ENCODE results near the gene RHBDL2.
"Not testable (repeated sequence)": the region's sequence is repeated elsewhere in the genome, so short reads cannot be mapped to it uniquely, and the experiment has no call there.

The RHBDL2 gene, protein sequence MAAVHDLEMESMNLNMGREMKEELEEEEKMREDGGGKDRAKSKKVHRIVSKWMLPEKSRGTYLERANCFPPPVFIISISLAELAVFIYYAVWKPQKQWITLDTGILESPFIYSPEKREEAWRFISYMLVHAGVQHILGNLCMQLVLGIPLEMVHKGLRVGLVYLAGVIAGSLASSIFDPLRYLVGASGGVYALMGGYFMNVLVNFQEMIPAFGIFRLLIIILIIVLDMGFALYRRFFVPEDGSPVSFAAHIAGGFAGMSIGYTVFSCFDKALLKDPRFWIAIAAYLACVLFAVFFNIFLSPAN

GRCh38 chr1:38941527-38942019 lies at the start of gene RHBDL2:
TSS of gene RHBDL2 (minus strand) at chr1:38941830. CDS start at chr1:38919212, 22,618 bp downstream.
- no peak for DNase-seq

GRCh38 chr1:38990738-38991637 lies 49.4 kb upstream of the RHBDL2 start, which contains the start of gene AKIRIN1:
TSS of gene AKIRIN1 (plus strand) at chr1:38991276. CDS start at chr1:38991381, 105 bp downstream.
- DNase-seq, result peak; percentile 94

DNA sequence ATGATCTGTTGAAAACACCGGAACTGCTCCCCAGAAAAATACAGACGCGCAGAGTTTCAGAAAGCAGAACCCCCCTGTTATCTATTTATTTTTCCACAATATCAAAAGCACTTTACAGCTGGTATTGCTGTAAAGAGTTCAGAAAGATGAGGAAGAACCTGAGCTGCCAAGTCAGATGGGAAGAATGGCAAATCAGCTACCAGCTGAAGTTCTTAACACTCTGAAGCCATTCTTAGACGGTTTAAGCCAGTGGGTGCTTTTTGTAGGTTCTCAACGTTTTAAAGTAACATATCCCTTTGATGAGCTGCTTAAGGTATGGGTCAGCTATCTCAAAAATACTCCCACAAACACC lies 48.7 kb upstream of the RHBDL2 start:
- no peak for DNase-seq

GRCh38 chr1:38989979-38990378 lies 48.3 kb upstream of the RHBDL2 start:
- no peak for DNase-seq

- DNase-seq, result not testable (repeated sequence)
Observed at GRCh38 chr1:38979380-38979779, 37.8 kb upstream of the RHBDL2 start.

GRCh38 chr1:38978245-38978542 lies 36.6 kb upstream of the RHBDL2 start:
- DNase-seq, result not testable (repeated sequence)

GRCh38 chr1:38977399-38978244 lies 36.0 kb upstream of the RHBDL2 start:
- peak; percentile 56 for DNase-seq

GRCh38 chr1:38973659-38974437 lies 32.2 kb upstream of the RHBDL2 start:
- no peak for DNase-seq

DNA sequence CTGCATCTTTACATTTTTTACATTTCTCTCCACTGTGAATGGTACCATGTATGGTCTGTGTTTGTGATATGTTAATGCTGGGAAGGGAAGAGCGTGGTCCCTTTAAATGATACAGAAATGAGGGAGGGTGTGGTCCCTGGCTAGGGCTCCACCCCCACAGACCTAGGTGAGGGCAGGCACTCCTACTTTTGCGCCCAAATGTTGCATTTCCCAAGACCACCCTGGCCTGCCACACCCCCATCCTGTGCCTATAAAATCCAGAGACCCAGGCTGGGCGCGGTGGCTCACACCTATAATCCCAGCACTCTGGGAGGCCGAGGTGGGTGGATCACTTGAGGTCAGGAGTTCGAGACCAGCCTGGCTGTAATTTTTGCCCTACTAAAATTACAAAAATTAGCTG lies 31.5 kb upstream of the RHBDL2 start:
- DNase-seq, result not testable (repeated sequence)

DNA sequence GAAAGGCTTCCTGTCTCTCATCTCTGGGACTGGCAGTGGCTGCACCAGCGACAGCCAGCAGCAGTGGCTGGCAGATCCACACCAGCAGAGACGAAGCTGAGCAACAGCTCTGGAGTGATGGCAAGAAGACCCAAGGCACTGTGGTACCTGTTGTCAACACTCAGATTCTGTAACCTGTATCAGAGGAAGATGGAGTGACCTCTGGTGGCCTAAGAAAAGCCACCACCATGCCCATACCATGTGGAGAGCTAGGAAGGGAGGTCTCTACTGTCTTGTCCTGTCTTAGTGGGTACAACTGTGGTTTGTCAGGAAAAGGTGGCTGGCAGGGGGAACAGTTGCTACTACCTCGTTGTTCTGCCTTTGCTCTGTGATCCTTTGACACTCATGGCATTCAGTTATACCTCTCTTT lies 22.5 kb upstream of the RHBDL2 start:
- no peak for DNase-seq

GRCh38 chr1:38962560-38962959 lies 20.9 kb upstream of the RHBDL2 start:
- DNase-seq, result no peak

- DNase-seq, result no peak
Observed at GRCh38 chr1:38962113-38962512, 20.5 kb upstream of the RHBDL2 start.

- DNase-seq, result no peak
Observed at GRCh38 chr1:38958967-38959366, 17.3 kb upstream of the RHBDL2 start.

DNA sequence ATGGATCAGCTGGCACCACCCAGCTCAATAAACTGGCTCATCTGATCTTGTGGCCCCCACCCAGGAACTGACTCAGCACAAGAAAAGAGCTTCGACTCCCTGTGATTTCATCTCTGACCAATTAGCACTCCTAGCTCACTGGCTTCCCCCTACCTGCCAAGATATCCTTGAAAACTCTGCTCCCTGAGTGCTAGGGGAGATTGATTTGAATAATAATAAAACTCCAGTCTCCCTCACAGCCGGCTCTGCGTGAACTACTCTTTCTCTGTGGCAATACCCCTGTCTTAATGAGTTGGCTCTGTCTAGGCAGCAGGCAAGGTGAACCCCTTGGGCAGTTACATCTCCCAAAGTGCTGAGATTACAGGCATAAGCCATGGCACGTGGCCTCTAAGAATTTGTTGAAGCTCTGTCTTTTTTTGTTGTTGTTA lies 11.8 kb upstream of the RHBDL2 start:
- no peak for DNase-seq

- no peak for DNase-seq
Observed at GRCh38 chr1:38950553-38950952, 8.9 kb upstream of the RHBDL2 start.

DNA sequence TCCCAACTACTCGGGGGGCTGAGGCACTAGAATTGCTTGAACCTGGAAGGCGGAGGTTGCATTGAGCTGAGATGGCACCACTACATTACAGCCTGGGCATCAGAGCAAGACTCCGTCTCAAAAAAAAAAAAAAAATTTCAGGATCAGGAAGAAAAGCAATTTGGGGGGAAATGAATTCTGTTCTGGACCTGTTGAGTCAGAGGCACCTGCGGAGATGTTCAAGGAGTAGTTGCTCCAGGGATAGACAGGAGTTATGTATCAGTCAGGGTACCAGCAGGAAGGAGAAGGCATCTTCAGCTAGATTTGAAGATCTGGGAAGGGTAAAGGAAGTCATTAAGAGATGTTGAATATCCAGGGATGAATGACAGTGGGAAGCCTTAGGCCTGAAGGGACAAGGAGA lies 2.9 kb upstream of the RHBDL2 start:
- no peak for DNase-seq

- DNase-seq, result no peak
Observed at GRCh38 chr1:38942664-38943428, 1.2 kb upstream of the RHBDL2 start.

GRCh38 chr1:38941093-38941492 lies 537 bp downstream of the RHBDL2 start:
- DNase-seq, result no peak

DNA sequence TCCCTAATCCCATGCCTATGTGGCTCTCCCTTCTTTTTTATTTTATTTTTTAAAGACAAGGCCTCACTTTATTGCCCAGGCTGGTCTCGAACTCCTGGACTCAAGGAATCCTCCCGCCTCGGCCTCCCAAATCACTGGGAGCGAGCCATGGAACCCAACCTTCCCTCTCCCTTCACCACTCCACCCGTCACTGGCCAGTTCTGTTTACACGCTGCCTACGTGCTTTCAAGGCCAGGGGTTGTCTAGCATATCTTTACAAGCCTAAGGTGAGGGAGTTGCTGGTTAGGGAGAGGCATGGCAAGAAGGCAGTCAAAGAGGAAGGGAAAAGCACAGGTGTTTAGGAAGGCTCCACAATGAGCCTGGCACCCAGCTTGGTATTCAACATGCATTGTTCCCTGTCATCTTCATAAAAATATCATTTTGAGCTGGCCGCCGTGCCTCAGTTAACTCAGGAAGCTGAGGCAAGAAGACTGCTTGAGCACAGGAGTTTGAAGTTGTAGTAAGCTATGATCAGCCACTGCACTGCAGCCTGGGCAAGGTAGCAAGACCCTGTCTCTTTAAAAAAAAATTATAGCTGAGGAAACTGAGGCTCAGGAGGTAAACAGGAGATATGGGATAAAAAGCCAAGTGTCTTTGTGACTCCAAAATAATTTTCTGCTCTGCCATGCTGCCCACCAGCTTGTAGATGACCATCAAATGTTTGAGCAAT lies 1.1 kb downstream of the RHBDL2 start:
- DNase-seq, result no peak

DNA sequence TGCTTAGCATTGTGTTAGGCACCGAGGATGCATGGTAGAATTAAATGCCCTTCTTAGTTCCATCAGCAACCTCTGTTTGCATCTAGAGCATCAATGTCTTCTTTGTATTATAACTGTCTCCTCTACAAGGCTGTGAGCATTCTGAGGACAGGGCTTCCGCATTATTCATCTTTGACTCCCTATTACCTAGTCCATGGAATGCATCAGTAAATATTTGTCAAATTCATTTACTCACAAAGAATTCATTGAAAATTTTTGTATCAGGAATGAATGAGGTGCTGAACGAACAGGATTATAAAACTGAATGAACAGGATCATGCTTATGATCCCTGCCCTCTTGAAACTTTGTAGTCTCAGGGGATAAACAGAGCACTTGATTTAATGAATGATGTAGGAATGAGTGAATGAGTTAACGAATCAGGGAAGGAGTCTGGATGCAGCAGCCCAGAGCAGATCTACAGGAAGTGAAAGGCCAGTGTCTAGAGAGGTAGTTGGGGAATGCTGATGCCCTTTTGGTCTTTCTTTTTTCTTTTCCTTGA lies 2.8 kb downstream of the RHBDL2 start:
- DNase-seq, result no peak

DNA sequence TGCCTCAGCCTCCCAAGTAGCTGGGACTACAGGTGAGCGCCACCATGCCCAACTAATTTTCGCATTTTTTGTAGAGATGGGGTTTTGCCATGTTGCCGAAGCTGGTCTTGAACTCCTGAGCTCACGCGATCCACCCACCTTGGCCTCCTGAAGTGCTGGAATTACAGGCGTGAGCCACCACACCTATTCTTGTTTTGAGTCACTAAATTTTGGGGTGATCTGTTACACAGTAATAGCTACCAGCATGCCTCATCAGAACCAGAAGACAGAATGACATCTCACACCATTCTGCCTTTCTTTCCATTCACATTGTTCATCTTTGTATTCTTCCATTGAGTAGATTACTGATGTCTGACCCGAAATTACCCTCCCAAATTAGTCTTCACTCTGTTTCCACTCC lies 9.1 kb downstream of the RHBDL2 start:
- no peak for DNase-seq

All from activated effector memory CD4-positive, alpha-beta T cell treated with Interleukin-2 at 50 U/mL for 16 hours (primary cell).